Measurements from ENCODE around the gene DTHD1.

DTHD1 gene

DNA sequence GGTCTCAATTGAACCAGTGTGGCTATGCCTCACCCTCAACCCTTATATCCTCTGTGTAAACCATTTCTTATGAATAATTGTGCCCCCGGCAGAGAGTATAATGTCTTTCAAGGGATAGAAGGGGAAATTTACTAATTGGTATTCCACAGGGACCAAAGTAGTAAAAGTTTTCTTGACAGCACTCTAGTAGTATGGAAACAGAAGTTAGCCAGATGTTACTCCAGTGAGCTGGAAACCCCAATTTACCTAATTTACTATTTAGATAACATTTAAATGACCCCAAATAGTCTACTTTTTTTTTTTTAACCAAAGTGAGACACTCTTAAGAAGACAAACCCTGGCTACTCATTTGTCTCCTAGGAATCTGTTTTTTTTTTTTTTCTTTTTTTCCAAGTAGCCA is 32.3 kb downstream of the DTHD1 start:
- DNase-seq (ENCODE audit: low spot score) (no peak), FAIRE-seq (no peak)

DNA sequence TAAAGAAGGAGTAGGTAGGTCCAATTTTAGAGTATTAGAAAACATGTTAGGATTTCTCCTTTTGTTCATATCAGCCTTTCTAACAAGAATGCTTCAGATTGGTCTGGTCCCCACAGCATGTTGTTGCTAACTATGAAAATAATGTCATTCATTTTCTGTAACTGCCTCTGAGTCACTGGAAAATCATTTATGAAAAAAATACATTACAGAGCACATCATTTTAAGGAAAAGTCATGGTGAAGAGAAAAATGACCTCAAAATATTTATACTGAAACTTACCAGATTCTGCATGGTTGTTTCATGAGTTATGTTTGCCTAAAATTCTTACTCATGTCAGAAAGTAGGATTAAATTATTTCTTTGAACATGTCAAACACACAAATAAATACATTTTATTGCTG is 35.2 kb downstream of the DTHD1 start:
- DNase-seq (ENCODE audit: low spot score), result peak; percentile 6
- FAIRE-seq, result no peak

DNA sequence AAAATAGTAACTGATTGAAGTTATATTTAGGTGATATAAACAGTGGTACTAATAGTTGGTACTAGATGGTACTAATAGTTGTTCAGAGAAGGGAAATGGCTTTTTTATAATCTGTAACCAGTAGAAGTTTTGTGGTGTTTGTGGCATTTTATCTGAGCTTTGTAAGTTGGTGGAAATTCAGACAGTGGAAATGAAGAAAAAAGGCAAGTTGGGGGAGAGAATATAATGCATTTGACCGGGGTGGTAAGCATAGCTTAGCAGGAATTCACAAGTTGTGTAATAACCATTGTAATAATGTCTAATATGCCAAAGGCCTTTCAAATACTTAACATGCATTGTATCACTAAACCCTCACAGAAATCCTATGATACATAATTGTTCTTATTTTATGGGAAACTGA is 36.3 kb downstream of the DTHD1 start:
- FAIRE-seq (no peak), DNase-seq (ENCODE audit: low spot score) (no peak)

DNA sequence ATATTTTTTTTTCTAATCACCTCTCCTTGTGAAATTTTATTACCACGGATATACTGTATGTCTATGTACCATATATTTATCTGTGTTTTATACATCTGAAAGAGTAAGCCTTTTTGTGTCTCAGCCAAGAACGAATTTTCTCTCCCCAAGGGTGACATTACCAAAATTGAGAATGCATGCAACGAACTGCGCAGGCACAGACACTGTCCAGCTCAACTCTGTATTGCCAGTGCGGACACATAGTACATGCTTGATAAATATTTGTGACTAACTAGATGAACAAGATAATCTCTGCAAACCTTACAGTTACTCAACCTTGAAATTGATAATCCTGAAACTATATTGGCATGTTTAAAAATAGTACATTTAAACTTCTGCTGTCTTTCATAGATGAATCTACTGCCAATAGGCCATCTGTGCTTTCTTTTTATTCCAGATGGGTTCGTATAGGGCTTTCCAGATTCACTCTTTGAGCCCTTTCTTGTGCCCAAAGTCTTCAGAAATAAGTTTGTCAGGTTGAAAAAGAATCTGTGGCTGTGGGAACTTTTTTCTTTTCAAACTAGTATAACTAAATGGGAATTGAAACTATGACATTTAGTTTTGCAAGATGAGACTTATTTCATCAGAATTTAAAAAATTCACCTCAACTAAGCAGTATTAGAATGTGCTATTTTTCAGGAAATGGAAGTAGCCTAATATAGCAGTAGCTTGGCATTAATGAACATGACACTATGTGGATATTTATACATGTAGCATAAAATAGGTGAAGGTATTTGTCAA is 38.9 kb downstream of the DTHD1 start:
- no peak for DNase-seq (ENCODE audit: low spot score)
- peak; percentile 44 for FAIRE-seq

DNA sequence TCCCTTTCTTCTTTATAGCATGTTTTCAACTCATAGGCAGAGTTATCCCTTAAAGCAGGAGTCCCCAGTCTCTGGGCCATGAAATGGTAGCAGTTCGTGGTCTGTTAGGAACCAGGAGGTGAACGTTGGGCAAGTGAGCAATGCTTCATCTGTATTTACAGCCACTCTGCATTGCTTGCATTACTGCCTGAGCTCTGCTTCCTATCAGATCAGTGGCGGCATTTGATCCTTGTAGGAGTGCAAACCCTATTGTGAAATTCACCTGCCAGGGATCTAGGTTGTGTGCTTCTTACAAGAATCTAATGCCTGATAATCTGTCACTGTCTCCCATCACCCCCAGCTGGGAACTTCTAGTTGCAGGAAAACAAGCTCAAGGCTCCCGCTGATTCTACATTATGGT is 39.8 kb downstream of the DTHD1 start:
- DNase-seq (ENCODE audit: low spot score) (no peak), FAIRE-seq (peak; percentile 9)

DNA sequence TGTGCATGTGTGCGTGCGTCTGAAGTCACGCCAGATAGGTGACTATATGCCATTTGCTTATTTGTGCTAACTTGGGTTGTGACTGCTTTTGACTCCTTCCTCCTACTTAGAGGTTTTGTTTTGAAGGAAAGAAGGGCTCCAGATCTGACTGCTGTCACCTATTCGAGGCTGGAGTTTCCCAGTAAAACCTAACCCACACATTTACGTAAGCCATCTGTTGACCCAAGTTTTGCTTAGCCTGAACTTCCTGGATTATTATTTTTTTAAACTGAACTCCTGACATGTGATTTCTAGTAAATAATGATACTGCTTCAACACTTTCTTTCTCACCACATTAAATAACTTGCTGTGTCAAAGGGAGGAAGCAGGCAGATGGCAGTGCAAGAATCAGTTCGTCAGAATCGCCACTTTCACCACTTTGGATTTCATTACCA is 41.5 kb downstream of the DTHD1 start:
- DNase-seq (ENCODE audit: low spot score) (no peak), FAIRE-seq (no peak)

DNA sequence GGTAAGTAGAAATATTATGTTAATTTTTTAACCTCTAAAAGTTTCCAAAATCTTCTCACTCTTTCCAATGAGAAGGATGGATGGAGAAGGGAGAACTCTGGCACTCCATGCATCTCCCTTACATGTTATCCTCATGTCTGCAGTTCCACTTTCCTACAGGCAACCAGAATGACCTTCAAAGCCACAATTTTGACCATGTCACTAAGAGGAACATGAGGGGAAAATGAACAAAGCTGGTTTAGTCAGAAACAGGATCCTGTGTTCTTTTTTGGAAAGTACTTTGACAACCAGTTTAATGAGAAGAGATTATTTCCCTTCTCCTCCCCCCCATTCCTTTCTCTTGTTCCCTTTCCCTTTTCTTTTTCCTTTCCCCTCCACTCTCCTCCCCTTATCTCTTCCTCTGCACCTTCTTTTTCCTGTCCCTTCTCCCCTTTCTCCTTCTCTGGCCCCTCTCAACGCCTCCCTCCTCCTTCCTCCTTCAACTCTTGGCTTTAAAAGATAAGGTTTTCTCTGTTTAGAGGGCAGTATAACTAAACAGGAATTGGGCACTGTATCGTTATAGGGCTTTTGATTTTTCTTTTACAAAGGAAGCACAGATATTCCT is 42.5 kb downstream of the DTHD1 start:
- DNase-seq (ENCODE audit: low spot score) (no peak), FAIRE-seq (no peak)

DNA sequence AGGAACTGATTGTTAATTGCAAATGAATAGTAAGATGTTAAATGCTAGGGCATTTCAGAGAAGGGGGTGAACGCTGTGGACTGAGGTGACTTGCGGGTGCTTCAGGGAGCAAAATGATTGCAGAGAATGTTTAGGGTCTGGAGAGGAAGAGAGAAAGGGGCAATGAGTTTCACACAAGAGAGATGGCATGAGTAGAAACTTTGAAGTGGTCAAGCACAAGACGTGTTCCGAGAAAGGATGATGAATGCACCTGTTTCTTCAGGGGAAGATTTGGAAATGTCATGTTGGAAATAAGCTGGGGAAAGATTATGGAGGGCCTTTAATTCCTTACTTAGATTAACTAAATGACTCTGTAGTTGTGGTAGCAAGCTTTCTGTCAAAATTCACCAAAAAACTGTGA is 43.4 kb downstream of the DTHD1 start:
- FAIRE-seq (no peak), DNase-seq (ENCODE audit: low spot score) (no peak)

DNA sequence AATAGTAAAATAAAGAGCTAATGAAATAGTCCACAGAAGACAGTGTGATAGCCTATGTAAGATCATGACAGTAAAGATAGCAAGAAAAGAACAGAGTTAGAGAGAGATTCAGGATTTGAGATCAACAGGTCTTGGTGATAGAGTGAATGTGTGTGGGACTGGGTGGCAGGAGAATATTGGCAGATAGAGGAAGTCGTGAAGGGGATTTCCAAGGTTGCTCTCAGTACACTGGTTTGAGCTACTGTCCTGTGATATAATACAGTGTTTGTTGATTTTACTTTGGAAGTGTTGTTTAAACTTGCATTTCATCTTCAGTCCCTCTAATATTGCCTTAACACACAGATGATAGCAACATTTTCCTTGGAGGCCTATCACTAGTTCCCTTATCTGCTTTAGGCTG is 44.1 kb downstream of the DTHD1 start:
- DNase-seq (ENCODE audit: low spot score), result no peak
- no peak for FAIRE-seq

DNA sequence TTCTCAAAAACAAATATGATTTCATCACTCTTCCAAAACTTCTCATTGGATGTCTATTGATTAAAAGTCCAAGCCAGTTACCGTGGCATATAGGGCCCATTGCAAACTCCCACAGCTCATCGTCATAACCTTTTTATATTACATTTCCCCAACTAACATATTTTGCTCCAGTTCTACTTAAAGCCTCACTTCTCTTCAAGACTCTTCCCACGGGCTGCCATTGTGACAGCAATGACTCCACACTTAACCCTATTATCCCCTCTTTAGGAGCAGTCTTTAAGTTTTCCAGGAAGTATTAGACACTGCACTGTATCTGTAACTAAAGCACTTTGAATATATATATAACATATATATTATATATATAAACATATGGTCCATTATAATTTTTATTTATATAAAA is 44.5 kb downstream of the DTHD1 start:
- FAIRE-seq, result no peak

DNA sequence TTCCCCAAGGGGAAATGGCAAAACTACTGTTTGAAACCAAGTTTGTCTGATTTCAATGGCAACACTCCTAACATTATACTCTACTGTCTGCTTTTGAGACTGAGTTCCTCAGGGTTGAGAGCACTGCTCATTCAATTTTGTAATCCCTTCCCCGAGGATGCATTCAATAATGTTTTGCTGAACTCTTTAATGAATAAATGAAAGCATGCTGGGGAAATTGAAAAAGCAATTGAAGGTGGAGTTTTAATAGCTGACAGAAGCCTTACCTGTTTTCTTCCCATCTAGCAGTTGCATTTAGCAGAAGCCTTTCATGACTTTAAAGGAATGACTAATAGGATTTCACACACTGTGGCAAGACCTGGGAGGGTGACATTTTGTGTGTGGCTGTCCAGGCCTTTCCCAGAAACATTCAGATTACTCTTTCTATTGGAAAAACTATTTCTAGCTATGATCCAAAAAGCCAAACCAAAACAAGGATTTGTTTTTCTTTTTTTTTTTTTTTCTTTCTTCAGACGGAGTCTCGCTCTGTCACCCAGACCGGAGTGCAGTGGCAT is 45.1 kb downstream of the DTHD1 start:
- FAIRE-seq (no peak), DNase-seq (ENCODE audit: low spot score) (no peak)

More for the DNA sequence above, 44.5 kb downstream of the DTHD1 start:
- no peak for DNase-seq (ENCODE audit: low spot score)

DNA sequence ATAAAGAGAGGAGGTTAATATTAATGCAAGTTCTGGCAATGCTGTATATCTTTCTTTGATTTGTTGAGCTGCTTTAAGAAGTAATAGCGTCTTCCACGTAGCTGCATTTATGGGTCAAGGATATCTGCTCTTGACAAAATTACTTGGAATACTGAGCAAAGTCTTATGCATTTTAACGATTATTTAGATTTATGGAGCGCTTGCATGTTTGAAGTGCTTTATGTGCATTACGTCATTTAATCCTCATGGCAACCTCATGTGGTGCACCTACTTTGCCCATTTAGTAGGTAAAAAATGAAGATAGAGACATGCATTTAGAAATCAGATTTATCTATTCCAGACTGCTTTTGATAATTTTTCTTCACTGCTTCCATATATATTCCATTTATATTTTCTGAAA is 46.0 kb downstream of the DTHD1 start:
- FAIRE-seq (no peak), DNase-seq (ENCODE audit: low spot score) (no peak)

DNA sequence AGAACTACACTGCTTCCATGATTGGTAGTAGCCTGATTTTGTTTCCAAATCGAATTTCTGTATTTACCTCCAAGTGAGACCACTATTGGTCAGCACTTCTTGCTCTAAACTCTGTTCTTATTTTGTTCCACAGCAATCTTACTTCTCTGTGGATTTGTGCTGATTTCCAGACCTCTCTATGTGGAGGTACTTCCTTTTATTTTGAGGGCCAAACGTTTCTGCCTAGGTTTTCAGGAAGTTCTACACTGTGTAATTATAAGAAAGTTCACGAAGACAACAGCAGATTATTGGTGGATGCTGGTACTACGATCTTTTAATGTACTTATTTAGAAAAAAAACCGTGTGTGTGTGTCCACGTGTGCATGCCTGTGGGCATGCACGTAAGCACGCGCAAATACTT is 46.7 kb downstream of the DTHD1 start:
- FAIRE-seq (no peak), DNase-seq (ENCODE audit: low spot score) (no peak)

DNA sequence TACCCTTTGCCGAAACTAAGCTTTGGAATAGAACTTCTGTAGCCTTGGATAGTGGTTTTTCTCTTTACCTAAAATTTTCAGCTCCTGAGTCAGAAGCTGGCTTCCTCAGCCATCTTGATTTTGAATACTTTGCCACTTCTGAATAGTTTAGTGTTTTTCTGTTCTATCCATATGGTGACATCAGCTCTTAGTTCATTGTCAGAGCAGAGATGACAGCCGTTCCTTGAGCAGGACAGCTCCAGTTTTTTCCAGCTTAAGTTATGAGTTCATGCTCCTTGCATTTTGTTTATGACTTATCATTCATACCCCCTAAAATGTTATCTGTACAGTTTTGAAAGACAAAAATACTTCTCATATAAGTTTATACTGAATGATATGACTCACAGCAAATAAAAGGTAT is 47.8 kb downstream of the DTHD1 start:
- FAIRE-seq, result no peak

DNA sequence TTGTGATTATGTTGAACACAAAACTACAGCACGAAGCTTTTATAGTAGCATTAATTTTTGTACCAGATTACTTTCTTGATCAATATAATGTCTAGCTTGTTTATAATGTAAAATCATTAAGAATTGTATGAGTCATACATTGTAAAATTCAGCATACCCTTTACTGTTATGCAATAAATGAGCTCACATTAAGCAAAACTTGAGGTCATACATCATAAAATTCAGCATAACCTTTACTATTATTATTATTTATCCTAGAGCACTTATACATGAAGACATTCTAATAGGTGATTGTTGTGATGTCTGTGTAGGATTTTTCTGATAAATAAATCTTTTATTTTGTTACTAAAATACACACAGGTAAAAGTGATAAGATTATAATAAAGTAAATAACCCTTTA is 49.4 kb downstream of the DTHD1 start:
- FAIRE-seq, result no peak

More for the DNA sequence above, 47.8 kb downstream of the DTHD1 start:
- DNase-seq (ENCODE audit: low spot score), result no peak

DNA sequence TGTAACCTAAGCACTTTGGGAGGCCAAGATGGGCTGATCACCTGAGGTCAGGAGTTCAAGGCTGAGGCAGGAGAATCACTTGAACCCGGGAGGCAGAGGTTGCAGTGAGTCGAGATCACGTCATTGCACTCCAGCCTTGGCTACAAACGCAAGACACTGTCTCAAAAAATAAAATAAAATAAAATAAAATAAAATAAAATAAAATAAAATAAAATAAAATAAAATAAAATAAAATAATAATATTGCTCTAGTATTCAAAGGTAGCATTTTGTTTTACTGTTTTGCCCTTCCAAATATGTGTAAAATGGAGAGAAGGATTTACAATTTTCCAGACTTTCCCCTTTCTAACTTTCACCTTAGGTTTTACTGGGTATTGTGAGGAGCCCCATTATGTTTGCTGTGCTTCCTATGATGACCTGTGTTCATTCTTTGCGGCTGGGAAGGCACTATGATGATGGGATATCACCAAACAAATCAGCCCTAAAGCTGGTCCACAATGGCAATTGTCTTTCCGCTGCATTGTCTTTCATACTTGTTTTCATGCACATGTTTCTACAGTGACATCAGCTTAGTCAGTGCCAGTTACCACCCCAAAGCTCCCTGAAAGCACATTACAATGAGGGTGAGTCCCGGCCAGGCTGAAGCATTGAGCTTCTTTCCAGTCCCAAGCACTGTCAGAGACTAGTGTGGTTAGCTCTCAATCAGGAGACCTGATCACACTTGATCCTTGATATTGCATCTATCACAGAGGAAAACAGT is 50.8 kb downstream of the DTHD1 start:
- FAIRE-seq (no peak), DNase-seq (ENCODE audit: low spot score) (no peak)

More for the DNA sequence above, 49.4 kb downstream of the DTHD1 start:
- DNase-seq (ENCODE audit: low spot score), result no peak

DNA sequence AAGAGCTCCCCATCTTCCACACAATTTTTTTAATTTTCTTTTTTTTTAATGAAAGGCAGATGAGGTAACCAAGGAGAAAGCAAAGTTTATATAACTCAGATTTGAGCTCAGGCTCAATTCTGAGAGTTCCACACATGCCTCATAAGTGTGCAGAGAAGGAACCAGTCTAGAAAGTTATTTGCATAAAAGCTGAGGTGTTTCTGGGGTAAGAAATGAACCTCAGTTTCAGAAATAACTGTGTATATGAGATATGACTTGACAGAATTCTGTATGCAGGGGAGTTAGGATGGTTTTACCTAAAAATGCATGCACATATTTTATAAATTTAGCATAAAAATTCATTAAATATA is 51.3 kb downstream of the DTHD1 start:
- no peak for FAIRE-seq

DNA sequence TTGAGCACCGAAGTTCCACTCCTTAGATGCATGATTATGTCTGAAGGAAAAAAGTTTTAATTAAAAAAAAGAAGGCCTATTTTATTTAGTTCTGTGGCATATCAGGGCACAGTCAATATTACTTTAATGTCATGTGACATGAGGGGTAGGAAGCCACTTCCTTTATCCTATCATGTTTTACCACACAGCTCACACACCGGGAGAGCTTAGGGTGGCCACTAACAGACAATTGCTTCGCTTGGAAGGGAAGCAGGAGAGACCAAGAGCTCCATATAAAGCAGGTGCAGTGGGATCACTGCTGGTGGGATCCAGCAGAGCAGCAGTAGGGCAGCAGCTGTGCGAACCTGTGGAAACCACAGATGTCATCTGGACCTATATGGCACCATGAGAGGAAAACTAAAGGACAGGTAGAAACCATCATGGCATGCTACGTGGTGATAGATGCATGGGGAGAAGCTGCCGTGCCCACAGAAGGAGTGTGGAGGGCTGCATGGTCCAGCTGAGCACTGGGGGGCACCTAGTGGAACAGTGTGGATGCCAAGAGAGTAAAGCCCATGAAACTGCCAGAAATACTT is 52.0 kb downstream of the DTHD1 start:
- FAIRE-seq, result no peak
- no peak for DNase-seq (ENCODE audit: low spot score)

More for the DNA sequence above, 51.3 kb downstream of the DTHD1 start:
- no peak for DNase-seq (ENCODE audit: low spot score)

DNA sequence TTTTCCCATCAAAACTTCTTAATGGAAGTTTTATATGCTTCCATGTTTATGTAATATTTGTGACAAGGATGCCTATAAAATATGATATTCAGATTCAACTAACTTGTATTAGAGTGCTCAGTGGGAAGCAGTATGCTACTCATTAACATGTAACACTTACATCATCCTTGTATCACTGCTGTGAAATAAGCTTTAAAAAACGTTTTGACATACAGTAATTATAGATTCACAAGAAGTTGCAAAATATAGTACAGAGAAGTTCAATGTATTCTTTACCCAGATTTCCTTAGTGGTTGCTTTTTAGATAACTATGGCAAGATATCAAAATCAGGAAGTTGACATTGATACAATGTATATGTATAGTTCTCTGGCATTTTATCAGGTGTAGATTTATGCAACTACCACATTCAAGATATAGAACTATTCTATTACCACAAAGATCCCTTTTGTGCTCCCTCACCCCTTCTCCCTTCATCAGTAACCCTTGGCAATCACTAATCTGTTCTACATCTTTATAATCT is 56.3 kb downstream of the DTHD1 start:
- FAIRE-seq, result no peak
- no peak for DNase-seq (ENCODE audit: low spot score)

DNA sequence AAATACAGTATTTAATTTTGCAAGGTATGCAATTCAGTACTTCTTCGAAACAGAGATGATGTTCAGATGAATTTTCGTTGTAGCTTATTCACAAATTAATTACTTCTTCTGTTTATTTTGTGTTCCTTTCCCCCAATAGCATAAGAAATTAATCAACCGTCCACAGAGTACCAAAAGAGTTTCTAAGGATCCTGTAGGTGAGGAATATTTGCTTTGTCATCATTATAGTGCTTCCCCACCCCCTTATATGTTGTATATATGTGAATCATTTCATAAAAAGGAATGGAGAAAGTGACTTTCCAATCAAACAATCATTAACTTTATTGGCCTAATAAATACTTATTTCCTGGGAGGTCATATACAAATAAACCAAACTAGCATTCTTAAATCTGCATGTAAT is 57.6 kb downstream of the DTHD1 start:
- FAIRE-seq, result no peak
- no peak for DNase-seq (ENCODE audit: low spot score)

DNA sequence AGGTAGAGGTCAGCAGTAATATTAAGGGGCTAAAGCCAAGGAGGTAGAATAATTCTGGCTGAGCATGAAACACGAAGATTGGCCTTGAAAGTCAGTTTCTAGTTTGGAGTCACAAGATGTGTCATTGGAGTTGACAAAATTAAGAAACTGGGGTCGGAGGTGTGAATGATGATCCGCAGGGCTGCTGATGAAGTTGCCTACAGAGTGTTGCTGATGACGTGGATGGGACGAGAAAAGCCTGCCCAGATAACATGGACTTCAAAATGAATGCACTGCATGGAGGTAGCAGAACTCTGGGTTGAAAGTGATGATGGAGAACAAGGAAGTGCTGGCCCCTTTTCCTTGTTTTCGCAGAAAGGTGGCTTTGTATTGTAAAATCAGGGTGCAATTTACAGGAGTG is 60.5 kb downstream of the DTHD1 start:
- FAIRE-seq, result no peak
- no peak for DNase-seq (ENCODE audit: low spot score)
